NCI-H146 treated with DMSO at 0.1 percent for 48 hours (cell line): ENCODE results near the gene RTN3.
"Not testable (repeated sequence)": the region's sequence is repeated elsewhere in the genome, so short reads cannot be mapped to it uniquely, and the experiment has no call there.

Experiments used
- DNase-seq: peaks from one replicate; lab custom pipeline; 2025; ENCODE audit not compliant: unreplicated experiment; lab: John Stamatoyannopoulos, UW

The RTN3 gene

DNA sequence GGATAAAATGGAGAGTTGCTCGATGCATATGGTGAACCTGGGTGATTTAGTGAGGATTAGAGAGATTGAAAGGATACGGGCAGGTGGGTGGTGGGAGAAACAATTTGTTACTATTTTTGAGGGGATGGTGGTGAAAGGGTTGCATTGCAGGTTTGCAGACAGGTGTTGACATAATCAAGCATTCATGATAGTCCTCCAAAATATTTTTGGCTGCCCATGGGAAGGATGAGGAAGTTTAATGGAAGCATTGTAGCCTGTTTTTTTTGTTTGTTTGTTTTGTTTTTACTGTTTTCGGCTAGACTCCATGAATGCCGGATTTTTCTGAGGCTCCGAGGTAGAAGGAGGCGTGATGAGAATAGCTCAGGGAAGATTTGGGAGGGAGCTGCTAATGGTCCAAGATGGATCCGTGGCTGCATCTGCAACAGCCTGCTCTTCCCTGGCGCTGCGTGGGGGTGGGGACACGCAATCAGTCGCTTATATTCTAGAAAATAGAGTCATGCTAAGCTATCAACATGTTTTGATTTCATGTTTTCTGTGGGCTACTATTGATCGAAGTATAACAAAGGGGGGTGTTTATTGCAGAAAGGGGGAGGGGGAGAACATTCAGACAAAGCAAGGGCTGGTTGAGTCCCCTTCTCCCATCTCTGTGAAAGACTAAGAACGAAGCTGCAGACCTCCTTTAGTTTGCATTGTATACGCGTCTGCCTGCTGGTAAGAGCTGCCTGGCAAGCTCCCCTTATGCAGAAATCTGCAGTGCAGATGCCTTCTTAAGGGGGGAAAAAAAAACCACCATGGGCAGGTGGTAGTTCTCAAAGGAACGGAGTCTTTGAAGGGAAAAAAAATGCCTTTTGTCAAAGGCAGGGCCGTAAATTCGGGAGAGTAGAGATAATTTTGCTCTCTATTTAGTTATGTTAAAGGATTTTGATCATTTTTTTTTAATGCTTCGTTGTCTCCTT, 1.0 kb downstream of the RTN3 start:
- DNase-seq = peak; percentile 32

DNA sequence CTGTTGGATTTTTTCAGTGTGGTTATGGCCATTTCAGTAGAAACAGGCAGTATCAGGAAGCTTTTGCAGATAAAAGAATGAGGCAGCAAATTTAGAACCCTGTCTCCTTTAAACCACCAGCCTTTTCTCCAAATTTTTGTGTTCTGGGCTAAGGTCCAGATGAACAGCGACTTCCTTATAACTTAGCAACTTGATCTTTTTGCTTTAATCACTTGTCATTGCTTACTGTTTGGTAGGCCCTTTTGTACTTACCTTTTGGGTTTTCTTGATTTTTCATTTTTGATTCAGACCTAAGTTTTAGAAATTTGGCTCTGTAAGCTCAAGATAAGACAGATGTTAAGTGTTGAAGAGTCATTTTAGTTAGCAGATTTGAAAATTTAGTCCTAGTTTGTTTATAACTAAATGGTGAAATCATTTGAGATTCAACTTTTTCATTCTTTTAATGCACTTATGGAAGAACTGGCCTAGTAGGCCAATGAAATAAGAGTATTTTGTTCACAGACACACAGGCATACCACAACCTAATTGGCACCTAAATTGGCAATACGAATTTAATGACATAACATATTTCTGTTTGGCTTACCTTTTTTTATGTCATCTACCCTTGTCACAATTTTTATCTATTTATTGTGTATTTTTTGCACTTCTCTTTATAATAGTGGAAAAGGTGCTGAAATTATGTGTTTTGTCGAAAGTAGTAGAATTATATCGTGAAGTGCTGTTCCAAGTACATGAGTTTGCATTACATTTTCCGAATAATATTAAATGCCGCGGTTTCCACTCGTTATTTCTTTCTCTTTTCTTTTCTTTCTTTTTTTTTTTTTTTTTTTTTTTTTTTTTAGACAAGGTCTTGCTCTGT, 2.1 kb downstream of the RTN3 start:
- no peak for DNase-seq

DNA sequence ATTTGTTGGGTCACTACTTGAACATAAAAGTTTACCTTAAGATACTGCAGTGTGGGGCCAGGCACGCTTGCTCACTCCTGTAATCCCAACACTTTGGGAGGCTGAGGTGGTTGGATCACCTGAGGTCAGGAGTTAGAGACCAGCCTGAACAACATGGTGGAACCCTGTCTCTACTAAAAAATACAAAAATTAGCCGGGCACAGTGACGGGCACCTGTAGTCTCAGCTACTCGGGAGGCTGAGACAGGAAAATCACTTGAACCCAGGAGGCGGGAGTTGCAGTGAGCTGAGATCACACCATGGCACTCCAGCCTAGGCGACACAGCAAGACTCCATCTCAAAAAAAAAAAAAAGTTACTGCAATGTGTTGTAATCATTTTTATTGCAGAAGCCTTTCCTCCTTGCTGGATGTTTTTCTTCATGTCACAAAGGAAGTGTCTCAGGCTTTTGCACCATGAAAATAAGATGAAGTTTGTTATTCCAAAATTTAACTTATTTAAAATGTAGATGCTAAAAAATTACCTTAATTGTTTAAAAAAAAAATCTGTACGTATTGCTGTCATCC, 3.9 kb downstream of the RTN3 start:
- not testable (repeated sequence) for DNase-seq

- DNase-seq = no peak
These were observed 5.6 kb downstream of the RTN3 start for GRCh38 chr11:63686926-63687325.

DNA sequence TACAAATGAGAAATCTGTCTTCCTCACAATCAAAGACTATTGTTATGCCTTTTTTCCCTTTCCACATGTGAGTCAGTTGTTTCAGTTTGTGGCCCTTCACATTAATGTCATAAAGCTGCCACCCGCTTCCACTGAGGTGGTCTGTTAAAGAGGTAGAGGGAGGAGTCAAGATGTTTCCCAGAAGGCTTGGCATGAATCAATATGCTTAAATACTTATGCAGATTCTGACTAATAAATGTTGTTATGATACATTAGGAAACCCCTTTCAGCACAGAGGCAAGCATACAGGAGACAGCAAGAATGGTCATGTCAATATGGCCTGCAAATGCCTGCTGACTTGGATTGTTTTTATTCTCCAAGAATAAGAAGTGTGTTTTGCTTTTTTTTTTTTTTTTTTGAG, 6.5 kb downstream of the RTN3 start:
- no peak for DNase-seq

GRCh38 chr11:63694596-63694995, 13.3 kb downstream of the RTN3 start:
- DNase-seq = no peak

- DNase-seq = no peak
These were observed 17.9 kb downstream of the RTN3 start for GRCh38 chr11:63698976-63699733.

- no peak for DNase-seq
These were observed 18.6 kb downstream of the RTN3 start for GRCh38 chr11:63699896-63700295.

DNA sequence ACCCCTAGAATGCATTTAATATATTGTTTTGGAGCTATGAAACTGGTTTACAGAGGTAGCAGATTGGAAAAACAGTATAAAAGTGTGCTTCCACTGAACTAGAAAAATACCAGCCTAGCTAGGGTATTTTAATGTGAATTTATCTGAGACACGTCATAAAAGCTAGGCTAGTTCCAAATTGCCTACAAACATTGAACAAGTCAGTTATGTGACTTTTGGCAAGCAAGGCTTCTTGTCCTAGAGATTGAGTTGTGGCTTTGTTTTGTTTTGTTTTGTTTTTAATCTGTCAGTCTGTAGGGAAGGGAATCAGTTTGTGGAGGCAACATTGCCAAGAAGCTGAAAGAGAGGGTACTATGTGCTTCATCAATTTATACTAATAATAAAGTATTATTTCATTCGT, 24.2 kb downstream of the RTN3 start:
- no peak for DNase-seq

DNA sequence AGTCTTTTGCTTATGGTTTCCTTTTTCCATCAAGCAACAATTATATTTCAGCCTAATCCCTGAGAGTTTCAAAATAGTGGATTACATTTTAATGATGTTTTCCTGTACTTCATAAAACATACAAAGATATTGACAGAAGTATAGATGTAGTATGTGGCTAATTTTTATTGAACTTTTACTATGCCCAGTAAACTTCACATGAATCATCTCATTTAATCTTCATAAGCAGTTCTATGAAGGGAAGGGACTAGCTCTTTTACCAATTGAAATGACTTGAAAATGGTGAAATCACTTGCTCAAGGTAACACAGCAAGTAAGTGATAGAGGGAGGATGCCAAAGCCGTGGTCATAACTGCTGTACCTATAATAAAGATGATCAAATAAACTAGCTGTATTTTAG, 27.5 kb downstream of the RTN3 start:
- no peak for DNase-seq

DNA sequence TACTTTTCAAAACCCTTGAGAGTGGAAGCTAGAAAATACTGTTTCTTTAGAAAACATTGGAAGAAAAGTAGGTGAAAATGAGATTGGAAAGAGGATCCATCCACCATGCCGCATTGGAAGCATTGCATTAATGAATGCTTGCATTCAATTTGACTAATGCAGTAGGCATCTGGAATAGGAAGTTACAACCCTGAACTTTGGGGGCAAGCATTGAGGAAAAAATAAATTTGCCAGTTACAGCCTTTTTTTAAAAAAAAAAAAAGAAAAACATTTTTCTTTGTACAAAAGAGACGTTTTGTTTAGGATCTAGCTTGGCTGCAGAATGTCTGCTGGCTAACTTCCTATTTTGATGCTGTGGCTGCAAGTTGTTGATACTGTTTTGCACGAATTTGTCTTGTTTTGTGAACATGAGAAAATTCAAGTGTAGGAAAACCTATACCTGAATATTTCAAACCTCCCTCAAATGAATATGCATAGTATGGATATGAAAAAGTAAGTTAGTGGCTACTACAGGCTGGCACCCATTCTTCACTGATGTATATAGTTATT, 28.1 kb downstream of the RTN3 start:
- DNase-seq = no peak

DNA sequence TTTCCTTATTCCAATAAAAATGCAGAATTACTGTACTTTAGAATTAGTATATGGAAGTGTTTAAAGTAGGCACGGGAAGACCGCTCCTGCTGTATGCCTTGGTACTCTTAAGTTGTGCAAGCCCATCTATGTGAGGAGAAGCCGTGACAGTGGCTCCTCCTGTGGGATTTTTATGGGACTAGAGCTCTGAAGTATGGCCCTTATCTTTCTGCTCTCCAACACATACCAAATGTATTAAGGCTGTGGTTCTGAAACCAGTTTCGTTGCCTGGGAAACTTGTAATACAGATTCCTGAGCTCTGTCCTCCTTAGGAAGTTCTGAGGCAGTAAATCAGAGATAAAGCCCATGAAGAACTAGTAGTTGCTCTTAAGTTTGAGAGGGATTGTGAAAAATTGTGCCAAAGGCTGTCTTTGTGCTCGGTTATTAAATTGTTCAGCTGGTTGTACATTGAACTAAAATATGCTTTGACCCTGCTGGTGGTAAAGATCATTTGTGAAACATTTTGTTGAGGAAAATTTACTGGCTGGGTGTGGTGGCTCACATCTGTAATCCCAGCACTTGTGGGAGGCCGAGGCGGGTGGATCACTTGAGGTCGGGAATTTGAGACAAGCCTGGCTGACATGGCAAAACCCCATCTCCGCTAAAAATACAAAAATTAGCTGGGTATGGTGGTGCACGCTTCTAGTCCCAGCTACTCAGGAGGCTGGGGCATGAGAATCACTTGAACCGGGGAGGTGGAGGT, 29.3 kb downstream of the RTN3 start:
- no peak for DNase-seq

DNA sequence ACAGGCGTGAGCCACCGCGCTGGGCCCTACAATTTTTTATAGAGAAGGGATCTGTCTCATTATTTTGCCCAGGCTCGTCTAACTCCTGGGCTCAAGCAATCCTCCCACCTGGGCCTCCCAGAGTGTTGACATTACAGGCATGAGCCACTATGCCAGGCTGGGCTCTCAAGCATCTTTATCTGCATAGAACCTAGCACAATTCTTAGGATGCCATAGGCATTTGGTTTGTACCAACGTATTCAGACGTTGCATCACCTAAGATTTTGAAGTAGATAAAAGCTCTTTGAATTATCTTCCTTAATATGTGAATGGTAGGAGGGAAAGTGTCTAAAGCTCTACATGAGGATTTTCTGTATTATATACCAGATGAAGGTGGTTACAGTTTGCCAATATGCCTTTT, 30.5 kb downstream of the RTN3 start:
- no peak for DNase-seq

DNA sequence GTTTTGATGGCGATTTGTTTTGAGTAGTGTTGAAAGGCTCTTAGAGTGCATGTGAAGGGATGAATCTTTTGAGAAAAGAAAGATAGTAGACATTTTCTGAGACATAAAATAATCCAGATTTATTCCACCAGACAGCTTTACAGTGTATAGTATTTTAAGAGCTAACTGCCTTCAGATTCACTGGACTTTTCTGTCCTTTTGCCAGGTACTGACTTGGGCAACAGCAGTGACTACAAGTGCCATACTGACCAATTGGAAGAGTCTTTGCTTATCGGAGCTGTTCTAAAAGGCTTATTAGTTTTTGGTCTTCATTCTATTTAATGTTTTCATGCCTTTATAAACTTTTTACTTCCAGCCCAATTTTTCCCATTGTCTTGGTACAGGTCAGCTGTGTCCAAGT, 32.5 kb downstream of the RTN3 start:
- no peak for DNase-seq

- DNase-seq = no peak
These were observed 34.7 kb downstream of the RTN3 start for GRCh38 chr11:63716046-63716445.

- DNase-seq = no peak
These were observed 37.7 kb downstream of the RTN3 start for GRCh38 chr11:63719001-63719400.

GRCh38 chr11:63719987-63720386, 38.7 kb downstream of the RTN3 start:
- DNase-seq = no peak

GRCh38 chr11:63720611-63721010, 39.3 kb downstream of the RTN3 start:
- DNase-seq = no peak

DNA sequence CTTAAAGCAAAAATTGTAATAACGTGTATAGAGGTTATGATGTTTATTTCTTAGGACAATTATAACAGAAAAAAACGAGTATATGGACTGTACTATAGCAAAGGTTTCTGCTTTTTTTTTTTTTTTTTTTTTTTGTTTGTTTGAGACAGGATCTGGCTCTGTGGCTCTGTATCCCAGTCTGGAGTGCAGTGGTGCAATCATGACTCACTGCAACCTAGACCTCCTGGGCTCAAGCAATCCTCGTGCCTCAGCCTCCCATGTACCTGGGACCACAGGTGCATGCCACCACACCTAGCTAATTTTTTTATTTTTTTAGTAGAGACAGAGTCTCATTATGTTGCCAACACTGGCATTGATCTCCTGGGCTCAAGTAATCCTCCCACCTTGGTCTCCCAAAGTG, 48.0 kb downstream of the RTN3 start:
- DNase-seq = no peak

GRCh38 chr11:63736864-63737263, 55.6 kb downstream of the RTN3 start:
- DNase-seq = no peak
